Measurements from ENCODE around the gene PAGE2.
"Not testable (repeated sequence)": the region's sequence is repeated elsewhere in the genome, so short reads cannot be mapped to it uniquely, and the experiment has no call there.

PAGE2 gene

GRCh38 chrX:55107262-55107661 lies 18.4 kb downstream of the PAGE2 start:
- H3K4me3 ChIP-seq (ENCODE audit: low read length) = no peak overlapping the region
- no peaks in the 10 kb centered on the region for H3K36me3 ChIP-seq (ENCODE audit: control insufficient read depth, insufficient read depth, low read length)
- H3K4me1 ChIP-seq (ENCODE audit: control insufficient read depth, insufficient read depth, low read length) = no peaks in the 10 kb centered on the region
- H3K9ac ChIP-seq (ENCODE audit: low read length) = no peak overlapping the region
- H3K27me3 ChIP-seq (ENCODE audit: control insufficient read depth, insufficient read depth, low read length) = no peaks in the 10 kb centered on the region
- H3K9me3 ChIP-seq (ENCODE audit: control insufficient read depth, low read length) = no peaks in the 10 kb centered on the region

- Histone ChIP-seq H3K9me3 (ENCODE audit: control insufficient read depth, low read length) (no peaks in the 10 kb centered on the region), H3K9ac (ENCODE audit: low read length) (no peak overlapping the region), H3K36me3 (ENCODE audit: control insufficient read depth, insufficient read depth, low read length) (no peaks in the 10 kb centered on the region), H3K27me3 (ENCODE audit: control insufficient read depth, insufficient read depth, low read length) (no peaks in the 10 kb centered on the region), H3K4me1 (ENCODE audit: control insufficient read depth, insufficient read depth, low read length) (no peaks in the 10 kb centered on the region), H3K4me3 (ENCODE audit: low read length) (no peak overlapping the region)
Observed at GRCh38 chrX:55107911-55108310, 19.1 kb downstream of the PAGE2 start.

- no peak overlapping the region for H3K4me3 ChIP-seq (ENCODE audit: low read length)
- no peaks in the 10 kb centered on the region for H3K27me3 ChIP-seq (ENCODE audit: control insufficient read depth, insufficient read depth, low read length)
- H3K36me3 ChIP-seq (ENCODE audit: control insufficient read depth, insufficient read depth, low read length) = no peaks in the 10 kb centered on the region
- no peaks in the 10 kb centered on the region for H3K9me3 ChIP-seq (ENCODE audit: control insufficient read depth, low read length)
- H3K9ac ChIP-seq (ENCODE audit: low read length) = no peak overlapping the region
- no peaks in the 10 kb centered on the region for H3K4me1 ChIP-seq (ENCODE audit: control insufficient read depth, insufficient read depth, low read length)
Observed at GRCh38 chrX:55109306-55109705, 20.5 kb downstream of the PAGE2 start.

GRCh38 chrX:55111578-55112254 lies 22.9 kb downstream of the PAGE2 start:
- no peaks in the 10 kb centered on the region for H3K4me1 ChIP-seq (ENCODE audit: control insufficient read depth, insufficient read depth, low read length)
- no peaks in the 10 kb centered on the region for H3K36me3 ChIP-seq (ENCODE audit: control insufficient read depth, insufficient read depth, low read length)
- no peak overlapping the region for H3K4me3 ChIP-seq (ENCODE audit: low read length)
- H3K9ac ChIP-seq (ENCODE audit: low read length) = no peak overlapping the region
- no peaks in the 10 kb centered on the region for H3K9me3 ChIP-seq (ENCODE audit: control insufficient read depth, low read length)
- H3K27me3 ChIP-seq (ENCODE audit: control insufficient read depth, insufficient read depth, low read length) = no peaks in the 10 kb centered on the region

- H3K27me3 ChIP-seq (ENCODE audit: control insufficient read depth, insufficient read depth, low read length); H3K4me3 ChIP-seq (ENCODE audit: low read length); H3K4me1 ChIP-seq (ENCODE audit: control insufficient read depth, insufficient read depth, low read length); H3K9me3 ChIP-seq (ENCODE audit: control insufficient read depth, low read length); H3K9ac ChIP-seq (ENCODE audit: low read length); H3K36me3 ChIP-seq (ENCODE audit: control insufficient read depth, insufficient read depth, low read length): not testable (repeated sequence)
Observed at GRCh38 chrX:55116589-55116988, 27.8 kb downstream of the PAGE2 start.

- no peaks in the 10 kb centered on the region for H3K4me1 ChIP-seq (ENCODE audit: control insufficient read depth, insufficient read depth, low read length)
- H3K27me3 ChIP-seq (ENCODE audit: control insufficient read depth, insufficient read depth, low read length) = no peaks in the 10 kb centered on the region
- H3K4me3 ChIP-seq (ENCODE audit: low read length) = no peak overlapping the region
- H3K9ac ChIP-seq (ENCODE audit: low read length) = no peak overlapping the region
- H3K9me3 ChIP-seq (ENCODE audit: control insufficient read depth, low read length) = no peaks in the 10 kb centered on the region
- H3K36me3 ChIP-seq (ENCODE audit: control insufficient read depth, insufficient read depth, low read length) = no peaks in the 10 kb centered on the region
Observed at GRCh38 chrX:55118574-55118973, 29.8 kb downstream of the PAGE2 start.

GRCh38 chrX:55119271-55119670 lies 30.5 kb downstream of the PAGE2 start:
- no peaks in the 10 kb centered on the region for H3K27me3 ChIP-seq (ENCODE audit: control insufficient read depth, insufficient read depth, low read length)
- no peak overlapping the region for H3K4me3 ChIP-seq (ENCODE audit: low read length)
- H3K9me3 ChIP-seq (ENCODE audit: control insufficient read depth, low read length) = no peaks in the 10 kb centered on the region
- no peak overlapping the region for H3K9ac ChIP-seq (ENCODE audit: low read length)
- no peaks in the 10 kb centered on the region for H3K4me1 ChIP-seq (ENCODE audit: control insufficient read depth, insufficient read depth, low read length)
- H3K36me3 ChIP-seq (ENCODE audit: control insufficient read depth, insufficient read depth, low read length) = no peaks in the 10 kb centered on the region

GRCh38 chrX:55119712-55120111 lies 30.9 kb downstream of the PAGE2 start:
- H3K9ac ChIP-seq (ENCODE audit: low read length) = no peak overlapping the region
- no peaks in the 10 kb centered on the region for H3K9me3 ChIP-seq (ENCODE audit: control insufficient read depth, low read length)
- no peaks in the 10 kb centered on the region for H3K4me1 ChIP-seq (ENCODE audit: control insufficient read depth, insufficient read depth, low read length)
- no peaks in the 10 kb centered on the region for H3K27me3 ChIP-seq (ENCODE audit: control insufficient read depth, insufficient read depth, low read length)
- H3K36me3 ChIP-seq (ENCODE audit: control insufficient read depth, insufficient read depth, low read length) = no peaks in the 10 kb centered on the region
- H3K4me3 ChIP-seq (ENCODE audit: low read length) = no peak overlapping the region

GRCh38 chrX:55120761-55121358 lies 32.0 kb downstream of the PAGE2 start:
- Histone ChIP-seq H3K9ac (ENCODE audit: low read length) (no peak overlapping the region), H3K4me3 (ENCODE audit: low read length) (no peak overlapping the region), H3K4me1 (ENCODE audit: control insufficient read depth, insufficient read depth, low read length) (no peaks in the 10 kb centered on the region), H3K9me3 (ENCODE audit: control insufficient read depth, low read length) (no peaks in the 10 kb centered on the region), H3K36me3 (ENCODE audit: control insufficient read depth, insufficient read depth, low read length) (no peaks in the 10 kb centered on the region), H3K27me3 (ENCODE audit: control insufficient read depth, insufficient read depth, low read length) (no peaks in the 10 kb centered on the region)

- no peak overlapping the region for H3K9ac ChIP-seq (ENCODE audit: low read length)
- no peaks in the 10 kb centered on the region for H3K4me1 ChIP-seq (ENCODE audit: control insufficient read depth, insufficient read depth, low read length)
- H3K9me3 ChIP-seq (ENCODE audit: control insufficient read depth, low read length) = no peaks in the 10 kb centered on the region
- no peaks in the 10 kb centered on the region for H3K36me3 ChIP-seq (ENCODE audit: control insufficient read depth, insufficient read depth, low read length)
- no peak overlapping the region for H3K4me3 ChIP-seq (ENCODE audit: low read length)
- H3K27me3 ChIP-seq (ENCODE audit: control insufficient read depth, insufficient read depth, low read length) = no peaks in the 10 kb centered on the region
Observed at GRCh38 chrX:55123900-55124299, 35.1 kb downstream of the PAGE2 start.

- H3K9me3 ChIP-seq (ENCODE audit: control insufficient read depth, low read length) = no peaks in the 10 kb centered on the region
- H3K36me3 ChIP-seq (ENCODE audit: control insufficient read depth, insufficient read depth, low read length) = no peaks in the 10 kb centered on the region
- no peak overlapping the region for H3K4me3 ChIP-seq (ENCODE audit: low read length)
- no peak overlapping the region for H3K9ac ChIP-seq (ENCODE audit: low read length)
- H3K4me1 ChIP-seq (ENCODE audit: control insufficient read depth, insufficient read depth, low read length) = no peaks in the 10 kb centered on the region
- H3K27me3 ChIP-seq (ENCODE audit: control insufficient read depth, insufficient read depth, low read length) = no peaks in the 10 kb centered on the region
Observed at GRCh38 chrX:55127692-55128091, 38.9 kb downstream of the PAGE2 start.

- no peaks in the 10 kb centered on the region for H3K36me3 ChIP-seq (ENCODE audit: control insufficient read depth, insufficient read depth, low read length)
- H3K9ac ChIP-seq (ENCODE audit: low read length) = no peak overlapping the region
- no peaks in the 10 kb centered on the region for H3K4me1 ChIP-seq (ENCODE audit: control insufficient read depth, insufficient read depth, low read length)
- H3K4me3 ChIP-seq (ENCODE audit: low read length) = no peak overlapping the region
- no peaks in the 10 kb centered on the region for H3K27me3 ChIP-seq (ENCODE audit: control insufficient read depth, insufficient read depth, low read length)
- H3K9me3 ChIP-seq (ENCODE audit: control insufficient read depth, low read length) = no peaks in the 10 kb centered on the region
Observed at GRCh38 chrX:55129361-55129760, 40.5 kb downstream of the PAGE2 start.

- Histone ChIP-seq H3K36me3 (ENCODE audit: control insufficient read depth, insufficient read depth, low read length) (no peaks in the 10 kb centered on the region), H3K4me1 (ENCODE audit: control insufficient read depth, insufficient read depth, low read length) (no peaks in the 10 kb centered on the region), H3K27me3 (ENCODE audit: control insufficient read depth, insufficient read depth, low read length) (no peaks in the 10 kb centered on the region), H3K9ac (ENCODE audit: low read length) (no peak overlapping the region), H3K4me3 (ENCODE audit: low read length) (no peak overlapping the region), H3K9me3 (ENCODE audit: control insufficient read depth, low read length) (no peaks in the 10 kb centered on the region)
Observed at GRCh38 chrX:55130481-55130880, 41.7 kb downstream of the PAGE2 start.
